Heart right ventricle (tissue), 16 donors: Measurements from ENCODE around the gene PCGF2. TPM values are rescaled to one million over a fixed set of nuclear protein-coding genes. Genes with fewer than 3 reads are reported as not detected.

Experiments
- ATAC-seq, 8 donors: fragments of 200-7000 bp; cut with Tn5 transposase; one replicate each; pipeline ENCODE4 v1.9.1; 2020; ENCODE audit warnings: mild to moderate bottlenecking in 8 of 8, moderate library complexity in 8 of 8, moderate number of reproducible peaks in 1 of 8
- DNase-seq, 2 donors: peaks; one replicate each; pipeline ENCODE4 v3.0.0-alpha.2; 2020
- H3K27ac ChIP-seq, 10 donors: fragments of 200-600 bp; sonication (generic) in 2 of 10; one replicate each; pipeline versions ENCODE4 v1.5.0 to v1.8.0; 2020 to 2022; ENCODE audit warnings: mild to moderate bottlenecking in 3 of 10
- H3K27me3 ChIP-seq, 7 donors: fragments of 200-600 bp; one replicate each; pipeline ENCODE4 v1.8.0; 2021 to 2022; ENCODE audit warnings: mild to moderate bottlenecking in 2 of 7
- H3K36me3 ChIP-seq, 9 donors: fragments of 200-600 bp; sonication (generic) in 1 of 9; one replicate each; pipeline versions ENCODE4 v1.5.0 to v1.8.0; 2020 to 2022; ENCODE audit warnings: mild to moderate bottlenecking in 2 of 9
- H3K4me1 ChIP-seq, 9 donors: fragments of 200-600 bp; sonication (generic) in 1 of 9; one replicate each; pipeline versions ENCODE4 v1.5.0 to v1.8.0; 2020 to 2022; ENCODE audit warnings: mild to moderate bottlenecking in 4 of 9
- H3K4me3 ChIP-seq, 10 donors: fragments of 200-600 bp; sonication (generic) in 2 of 10; one replicate each; pipeline versions ENCODE4 v1.5.0 to v1.8.0; 2020 to 2022; ENCODE audit warnings: mild to moderate bottlenecking in 7 of 10, moderate library complexity in 2 of 10
- H3K9me3 ChIP-seq, 11 donors: fragments of 200-600 bp in 10 of 11; sonication (generic) in 2 of 11; one replicate each; pipeline versions ENCODE4 v1.5.0 to v1.8.0; 2013 to 2022; ENCODE audit warnings: mild to moderate bottlenecking in 2 of 11, control low read depth in 1 of 11, moderate library complexity in 1 of 11
- WGBS, 2 donors: extraction: QIAGEN DNeasy Blood & Tissue Kit; methylation state at CpG; one replicate each; pipeline ENCODE4 v1.1.7; 2013; ENCODE audit warnings: inconsistent platforms in 1 of 2; 5-methylcytosine and 5-hydroxymethylcytosine counted together
- intact Hi-C, 10 donors: fragments of 100-400 bp; cut with DNase I; formaldehyde crosslinking; loops; one replicate each; pipeline versions ENCODE4 v1.11.1 to v1.14.2; 2022
- polyA plus RNA-seq, 2 donors: library from polyadenylated mRNA; stranded (reverse); fragments of 200-250 nt; gene quantifications; one replicate each; pipeline ENCODE4 v1.2.3, GENCODE V29; 2013
- total RNA-seq, 10 donors: library from RNA; stranded (reverse); fragmentation: NEBNext Ultra II Directional in 3 of 10; extraction: Animal tissue kit (Norgen Biotek cat#: 25700) in 3 of 10; gene quantifications; one replicate each; pipeline versions ENCODE4 v1.2.1 to v1.2.4, GENCODE V29; 2021 to 2023
- TF ChIP-seq, protein P1 (sequence below), 9 donors: fragments of 200-600 bp; sonication (generic) in 2 of 9; IDR thresholded peaks; one replicate each; pipeline versions ENCODE4 v1.5.0 to v1.8.0; 2021 to 2022; ENCODE audit warnings: antibody characterized with exemption in 9 of 9, mild to moderate bottlenecking in 5 of 9, moderate library complexity in 1 of 9
- donor health status: Arrhythmogenic right ventricular cardiomyopathy.
- donor health status: ischemic (EF 13 %, LVEDD 7.1; RV severe dilation, severe dysfunction).
- donor health status: healthy with polysubstance abuse.
- donor health status: DM: no; HTN: yes; CAD: no.
- donor health status: DM: no; HTN: no; CAD: no.
- donor health status: ischemic (EF 25% LVEDD 6.9; RV normal size, moderate dysfunction).
- donor health status: ischemic (EF 25% LVEDD 5.7; RV mildly dilated, moderate dysfunction).
- donor health status: healthy.
- donor health status: DM: yes; HTN: yes; CAD: no.
- donor health status: Ischemic cardiomyopathy.
- donor health status: ischemic (EF 35%, LVEDD 5.7; RV mildly dilated, moderate dysfunction).
- donor health status: nonischemic (EF 11% LVEDD 7.7; RV severe dilation, severe dysfunction).
- donor health status: DM: yes; HTN: yes; CAD: no.
- donor health status: PGD.
- donor health status: ischemic (EF 29% LVEDD 5.4; RV normal size, mild dysfunction).
- donor health status: nonischemic (EF 23%, LVEDD 6.1; RV moderate dilation, normal function).

Gene PCGF2
- total and polyA plus RNA-seq, 12 donors = 15.8 to 51.6 (median 23.7) TPM

DNA sequence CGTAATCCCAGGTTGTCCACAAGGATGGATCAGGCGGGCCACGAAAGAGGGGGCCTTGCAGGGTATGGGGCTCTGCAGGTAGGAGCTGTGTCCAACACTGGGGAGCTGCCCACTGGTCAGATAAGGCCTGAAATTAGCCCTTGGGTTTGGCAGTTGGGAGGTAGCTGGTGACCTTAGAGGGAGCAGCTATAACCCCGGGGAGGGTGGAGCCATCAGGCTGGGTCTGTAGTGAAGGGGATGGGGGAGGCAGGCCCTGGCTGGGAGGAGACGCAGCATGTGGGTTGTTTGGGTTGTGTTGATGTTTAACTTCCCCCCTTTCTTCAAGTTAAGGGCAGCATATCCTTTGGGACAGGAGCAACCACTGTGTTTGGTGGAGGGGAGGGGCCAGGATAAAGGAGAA, 37.2 kb downstream of the PCGF2 start:
- no peaks in the 10 kb centered on the region for H3K9me3 ChIP-seq
- H3K27me3 ChIP-seq = no peaks in the 10 kb centered on the region
- TF ChIP-seq, protein P1, sequence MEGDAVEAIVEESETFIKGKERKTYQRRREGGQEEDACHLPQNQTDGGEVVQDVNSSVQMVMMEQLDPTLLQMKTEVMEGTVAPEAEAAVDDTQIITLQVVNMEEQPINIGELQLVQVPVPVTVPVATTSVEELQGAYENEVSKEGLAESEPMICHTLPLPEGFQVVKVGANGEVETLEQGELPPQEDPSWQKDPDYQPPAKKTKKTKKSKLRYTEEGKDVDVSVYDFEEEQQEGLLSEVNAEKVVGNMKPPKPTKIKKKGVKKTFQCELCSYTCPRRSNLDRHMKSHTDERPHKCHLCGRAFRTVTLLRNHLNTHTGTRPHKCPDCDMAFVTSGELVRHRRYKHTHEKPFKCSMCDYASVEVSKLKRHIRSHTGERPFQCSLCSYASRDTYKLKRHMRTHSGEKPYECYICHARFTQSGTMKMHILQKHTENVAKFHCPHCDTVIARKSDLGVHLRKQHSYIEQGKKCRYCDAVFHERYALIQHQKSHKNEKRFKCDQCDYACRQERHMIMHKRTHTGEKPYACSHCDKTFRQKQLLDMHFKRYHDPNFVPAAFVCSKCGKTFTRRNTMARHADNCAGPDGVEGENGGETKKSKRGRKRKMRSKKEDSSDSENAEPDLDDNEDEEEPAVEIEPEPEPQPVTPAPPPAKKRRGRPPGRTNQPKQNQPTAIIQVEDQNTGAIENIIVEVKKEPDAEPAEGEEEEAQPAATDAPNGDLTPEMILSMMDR (IDR thresholded peaks at IDR 0.05) = no peak
- H3K4me3 ChIP-seq = no peak overlapping the region
- DNase-seq = no peak
- intact Hi-C loops = loop anchor here in 1 of 10 donors (2.0 kb wide), 1 partner anchor 14 kb away; no protein-coding TSS in a partner anchor
- no peak for ATAC-seq
- peaks cover 7 to 61% (median 30%) of the 10 kb centered on the region in 9 donors for H3K4me1 ChIP-seq
- 76% methylated on average over 5 of the region's 5 CpGs for WGBS, 2 donors
- H3K36me3 ChIP-seq = peaks cover 0 to 91% (median 34%) of the 10 kb centered on the region in 9 donors
- H3K27ac ChIP-seq = no peak overlapping the region

DNA sequence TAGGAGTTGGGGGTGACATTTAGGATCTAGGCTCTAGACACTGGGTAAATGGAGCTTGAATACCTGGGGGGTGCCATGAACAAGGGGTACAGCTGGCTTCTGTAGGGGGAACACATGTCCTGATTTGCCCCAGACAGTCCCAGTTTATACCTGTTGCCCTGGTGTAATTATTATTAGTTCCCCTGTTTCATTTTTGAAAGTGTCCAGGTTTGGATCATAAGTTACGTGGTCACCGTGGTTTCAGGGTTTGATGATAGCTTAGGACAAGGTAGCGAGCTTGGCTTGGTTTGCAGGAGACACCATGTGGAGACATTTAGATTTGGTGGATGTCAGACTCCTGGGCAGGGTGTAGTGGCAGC, 37.6 kb downstream of the PCGF2 start:
- H3K36me3 ChIP-seq = peaks cover 0 to 87% (median 30%) of the 10 kb centered on the region in 9 donors
- peak overlapping the region in 1 of 10 donors; percentile 16 for H3K27ac ChIP-seq
- no peaks in the 10 kb centered on the region for H3K27me3 ChIP-seq
- ATAC-seq = no peak
- intact Hi-C loops = loop anchor here in 1 of 10 donors (2.0 kb wide), 1 partner anchor 14 kb away; no protein-coding TSS in a partner anchor
- DNase-seq = no peak
- WGBS, 2 donors = 87 to 92% methylated on average over 3 of the region's 3 CpGs
- TF ChIP-seq, protein P1 (IDR thresholded peaks at IDR 0.05) = no peak
- peaks cover 7 to 61% (median 30%) of the 10 kb centered on the region in 9 donors for H3K4me1 ChIP-seq
- H3K4me3 ChIP-seq = no peak overlapping the region
- H3K9me3 ChIP-seq = no peaks in the 10 kb centered on the region

DNA sequence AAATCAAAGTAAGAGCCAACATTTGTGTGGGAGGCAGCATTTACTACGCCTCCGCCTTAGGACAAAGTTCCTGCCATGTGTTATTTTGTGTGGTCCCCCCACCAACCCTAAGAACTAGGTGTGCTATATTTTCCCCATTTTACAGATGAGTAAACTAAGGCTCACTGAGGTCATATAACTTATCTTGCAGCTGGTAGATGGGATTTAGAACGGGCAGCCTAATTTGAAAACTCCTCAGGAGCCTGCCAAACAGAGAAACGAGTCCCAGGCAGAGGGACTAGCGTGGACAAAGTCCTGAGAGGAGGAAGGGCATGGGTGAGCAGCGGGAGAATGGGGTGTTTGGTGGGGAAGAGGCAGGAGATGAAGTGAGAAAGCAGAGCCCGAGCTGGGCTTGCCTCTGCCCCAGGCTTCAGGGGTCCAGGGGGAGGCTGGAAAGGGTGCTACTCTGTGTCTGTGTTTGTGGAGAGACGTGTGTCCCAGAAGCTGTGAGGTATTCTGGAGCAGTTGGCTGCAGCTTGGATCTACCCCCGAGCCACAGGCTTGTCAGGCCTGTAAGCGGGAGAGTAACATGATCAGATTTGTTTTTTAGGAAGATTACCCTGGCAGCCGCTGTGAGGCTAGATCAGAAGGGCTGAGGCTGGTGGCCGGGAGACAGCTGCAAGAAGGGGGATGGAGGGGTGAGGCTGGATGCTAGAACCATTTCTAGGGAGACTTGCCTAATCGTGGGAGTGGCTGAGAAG, 38.1 kb downstream of the PCGF2 start:
- H3K27me3 ChIP-seq = no peaks in the 10 kb centered on the region
- peak overlapping the region in 1 of 10 donors; percentile 16 for H3K27ac ChIP-seq
- ATAC-seq (no peak), DNase-seq (no peak)
- peaks cover 7 to 61% (median 30%) of the 10 kb centered on the region in 9 donors for H3K4me1 ChIP-seq
- WGBS, 2 donors = 74 to 78% methylated on average over 13 of the region's 13 CpGs
- TF ChIP-seq, protein P1 (IDR thresholded peaks at IDR 0.05) = no peak
- peaks cover 0 to 82% (median 25%) of the 10 kb centered on the region in 9 donors for H3K36me3 ChIP-seq
- no peaks in the 10 kb centered on the region for H3K9me3 ChIP-seq
- H3K4me3 ChIP-seq = no peak overlapping the region
- intact Hi-C loops = loop anchor here in 2 of 10 donors (2.0 to 5.0 kb wide), 2 partner anchors 15 to 32 kb away; no protein-coding TSS in a partner anchor

DNA sequence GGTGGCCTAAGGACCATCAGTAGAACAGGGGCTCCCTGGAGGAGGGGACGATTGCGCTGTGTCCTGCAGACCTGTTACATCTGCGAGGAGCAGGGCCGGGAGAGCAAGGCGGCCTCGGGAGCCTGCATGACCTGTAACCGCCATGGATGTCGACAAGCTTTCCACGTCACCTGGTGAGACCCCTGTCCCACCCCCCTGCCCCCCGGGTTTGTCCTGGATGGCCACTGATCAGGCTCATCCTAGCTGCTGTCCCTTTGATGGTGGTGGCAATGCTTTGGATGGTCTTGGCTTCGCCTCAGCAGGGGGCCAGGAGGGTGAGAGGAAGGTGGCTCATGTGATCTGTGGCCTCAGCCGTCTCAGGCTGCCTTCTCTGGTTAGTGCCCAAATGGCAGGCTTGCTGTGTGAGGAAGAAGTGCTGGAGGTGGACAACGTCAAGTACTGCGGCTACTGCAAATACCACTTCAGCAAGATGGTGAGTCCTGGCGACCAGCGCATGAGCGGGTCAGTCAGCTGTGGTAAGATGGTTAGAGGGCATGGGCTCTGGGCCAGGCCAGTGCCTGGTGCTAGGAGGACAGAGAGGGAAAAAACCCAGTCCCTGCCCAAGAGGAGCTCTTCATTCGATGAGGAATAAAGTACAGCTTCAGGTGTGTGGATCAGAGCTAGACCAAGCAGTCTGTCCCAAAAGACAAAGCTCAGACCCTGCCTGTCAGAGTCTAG, 38.9 kb downstream of the PCGF2 start:
- intact Hi-C loops = loop anchor here in 1 of 10 donors (5.0 kb wide), 1 partner anchor 33 kb away; no protein-coding TSS in a partner anchor
- DNase-seq = no peak
- WGBS, 2 donors = 90% methylated on average over 18 of the region's 18 CpGs
- Histone ChIP-seq H3K27ac (no peak overlapping the region), H3K36me3 (peaks cover 0 to 74% (median 25%) of the 10 kb centered on the region in 9 donors), H3K27me3 (no peaks in the 10 kb centered on the region), H3K4me3 (no peak overlapping the region), H3K4me1 (peaks cover 7 to 64% (median 33%) of the 10 kb centered on the region in 9 donors), H3K9me3 (no peaks in the 10 kb centered on the region)
- no peak for ATAC-seq
- TF ChIP-seq, protein P1 (IDR thresholded peaks at IDR 0.05) = no peak
